Measurements from ENCODE around the gene USP24.

The USP24 gene

DNA sequence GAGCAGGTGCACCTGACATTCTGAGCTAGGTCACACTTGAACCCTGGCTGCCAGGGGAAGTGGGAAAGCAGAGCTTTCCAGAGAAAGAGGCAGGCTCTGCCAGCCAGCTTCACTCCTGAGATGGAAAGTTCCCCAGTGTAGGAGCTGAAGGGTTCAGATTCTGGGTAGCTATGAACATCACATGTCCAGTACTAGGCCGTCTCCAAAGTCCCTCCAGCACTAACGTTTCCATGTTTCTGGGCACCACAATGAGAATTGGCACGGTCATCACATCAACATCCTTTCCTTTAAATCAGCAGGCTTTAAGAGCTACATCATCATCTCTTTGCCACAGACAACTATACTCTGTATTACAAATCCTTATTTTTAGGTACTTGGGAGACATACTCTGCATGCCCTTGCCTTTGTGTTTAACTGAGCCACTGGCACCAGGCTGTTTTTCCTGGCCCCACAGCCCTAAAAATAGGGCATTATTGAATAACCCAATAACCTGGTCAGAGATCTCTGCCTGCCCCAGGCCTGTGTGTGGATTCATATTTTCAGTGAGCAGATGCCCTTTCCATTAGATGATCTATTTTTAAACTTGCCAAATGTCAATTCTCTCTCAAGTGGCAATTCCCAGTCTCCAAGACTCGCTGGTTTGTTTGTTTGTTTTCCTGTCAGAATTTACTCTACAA lies 35.4 kb upstream of the USP24 start:
- TF ChIP-seq, protein P1, sequence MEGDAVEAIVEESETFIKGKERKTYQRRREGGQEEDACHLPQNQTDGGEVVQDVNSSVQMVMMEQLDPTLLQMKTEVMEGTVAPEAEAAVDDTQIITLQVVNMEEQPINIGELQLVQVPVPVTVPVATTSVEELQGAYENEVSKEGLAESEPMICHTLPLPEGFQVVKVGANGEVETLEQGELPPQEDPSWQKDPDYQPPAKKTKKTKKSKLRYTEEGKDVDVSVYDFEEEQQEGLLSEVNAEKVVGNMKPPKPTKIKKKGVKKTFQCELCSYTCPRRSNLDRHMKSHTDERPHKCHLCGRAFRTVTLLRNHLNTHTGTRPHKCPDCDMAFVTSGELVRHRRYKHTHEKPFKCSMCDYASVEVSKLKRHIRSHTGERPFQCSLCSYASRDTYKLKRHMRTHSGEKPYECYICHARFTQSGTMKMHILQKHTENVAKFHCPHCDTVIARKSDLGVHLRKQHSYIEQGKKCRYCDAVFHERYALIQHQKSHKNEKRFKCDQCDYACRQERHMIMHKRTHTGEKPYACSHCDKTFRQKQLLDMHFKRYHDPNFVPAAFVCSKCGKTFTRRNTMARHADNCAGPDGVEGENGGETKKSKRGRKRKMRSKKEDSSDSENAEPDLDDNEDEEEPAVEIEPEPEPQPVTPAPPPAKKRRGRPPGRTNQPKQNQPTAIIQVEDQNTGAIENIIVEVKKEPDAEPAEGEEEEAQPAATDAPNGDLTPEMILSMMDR (conservative IDR thresholded peaks at IDR 0.05; ENCODE audit: low read depth, low read length), result no peak
- no peak for DNase-seq (ENCODE audit: low read depth)
- no peak overlapping the region for H3K4me3 ChIP-seq (ENCODE audit: low read depth, low read length)

DNA sequence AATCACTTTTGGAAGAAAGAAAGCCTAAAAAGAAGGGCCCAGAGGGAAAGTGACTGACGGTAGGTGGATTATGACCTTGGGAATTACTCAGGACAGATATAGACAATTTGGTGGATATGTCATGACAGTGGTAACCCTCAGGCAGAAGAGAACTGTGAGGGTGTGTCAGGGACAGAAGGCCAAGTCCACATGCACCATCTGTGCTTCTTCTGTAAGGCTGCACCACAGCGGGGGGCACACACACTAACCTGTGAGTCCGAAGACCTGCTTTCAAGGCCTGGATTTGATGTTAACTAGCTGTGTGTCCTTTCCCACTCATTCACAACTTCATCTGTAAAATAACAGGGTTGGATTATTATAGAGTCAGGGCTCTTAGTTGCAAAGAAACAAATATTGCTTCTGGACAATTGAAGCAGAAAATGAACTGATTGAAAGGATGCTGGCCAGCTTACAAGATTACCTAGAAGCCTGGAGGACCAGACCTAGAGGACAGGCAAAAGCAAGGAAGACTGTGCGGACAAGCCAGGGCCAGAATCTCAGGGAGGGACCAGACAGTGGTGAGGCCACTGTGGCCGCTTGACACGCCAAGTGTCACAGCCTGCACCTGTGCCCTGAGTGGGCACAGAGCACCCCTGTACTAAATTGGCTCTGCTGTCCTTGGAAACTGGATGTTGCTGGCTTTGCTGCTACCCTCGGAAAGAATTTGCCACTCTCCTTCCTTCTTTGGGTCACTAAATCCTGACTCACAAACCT lies 34.7 kb upstream of the USP24 start:
- TF ChIP-seq, protein P1 (conservative IDR thresholded peaks at IDR 0.05; ENCODE audit: low read depth, low read length), result no peak
- no peak for DNase-seq (ENCODE audit: low read depth)

DNA sequence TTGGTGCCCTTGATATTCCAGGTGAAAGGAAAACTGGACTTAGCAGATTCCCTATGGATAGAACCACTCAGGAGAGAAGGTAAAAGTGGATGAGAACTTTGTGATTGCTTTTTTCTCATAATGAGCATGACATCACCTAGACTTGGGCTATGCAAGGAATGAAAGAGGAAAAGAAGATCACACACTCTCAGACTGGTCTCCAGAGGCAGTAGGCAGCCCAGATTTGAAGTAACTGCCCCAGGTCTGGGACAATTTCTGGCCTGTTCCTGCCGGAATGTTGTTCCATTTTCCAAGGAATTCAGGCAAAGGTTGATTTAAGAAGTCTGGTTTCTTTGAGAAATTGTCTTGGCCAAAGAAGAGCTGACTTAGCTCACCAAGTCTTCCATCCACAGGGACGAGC lies 31.7 kb upstream of the USP24 start:
- no peak overlapping the region for H3K4me3 ChIP-seq (ENCODE audit: low read depth, low read length)
- DNase-seq (ENCODE audit: low read depth), result no peak

More for the DNA sequence above, 34.7 kb upstream of the USP24 start:
- no peak overlapping the region for H3K4me3 ChIP-seq (ENCODE audit: low read depth, low read length)

DNA sequence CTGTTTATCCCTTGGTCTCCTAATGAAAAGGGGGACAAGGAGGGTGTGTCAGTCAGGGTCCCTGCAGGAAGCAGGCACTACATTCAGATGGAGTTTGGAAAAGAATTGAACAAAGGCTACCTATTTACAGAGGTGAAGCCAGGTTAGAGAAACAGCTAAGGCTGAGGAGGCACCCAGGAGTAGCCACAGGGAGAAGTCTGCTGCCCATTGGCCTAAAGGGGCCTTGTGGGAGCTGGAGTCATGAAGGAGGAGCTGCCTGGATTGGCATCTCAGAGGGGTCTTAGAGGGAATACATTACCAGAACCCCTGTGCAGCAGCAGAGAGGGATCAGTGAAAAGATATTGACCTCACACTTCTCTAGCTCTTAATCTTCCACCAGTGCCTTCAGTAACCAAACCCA lies 31.2 kb upstream of the USP24 start:
- TF ChIP-seq, protein P1 (conservative IDR thresholded peaks at IDR 0.05; ENCODE audit: low read depth, low read length), result no peak
- H3K4me3 ChIP-seq (ENCODE audit: low read depth, low read length), result no peak overlapping the region
- no peak for DNase-seq (ENCODE audit: low read depth)

More for the DNA sequence above, 31.7 kb upstream of the USP24 start:
- TF ChIP-seq, protein P1 (conservative IDR thresholded peaks at IDR 0.05; ENCODE audit: low read depth, low read length), result no peak

DNA sequence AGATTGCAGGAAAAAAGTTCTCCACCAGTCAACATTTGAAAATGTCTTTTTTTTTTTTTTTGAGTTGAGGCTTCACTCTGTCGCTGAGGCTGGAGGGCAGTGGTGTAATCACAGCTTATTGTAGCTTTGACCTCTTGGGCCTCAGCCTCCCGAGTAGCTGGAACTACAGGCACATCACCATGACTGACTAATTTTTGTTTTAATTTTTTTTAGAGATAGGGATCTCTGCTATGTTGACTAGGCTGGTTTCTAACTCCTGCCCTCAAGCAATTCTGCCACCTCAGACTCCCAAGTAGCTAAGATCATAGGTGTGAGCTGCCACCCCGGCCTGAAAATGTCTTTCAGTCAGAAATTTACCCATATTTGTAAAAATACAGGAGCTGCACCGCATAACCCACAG lies 30.6 kb upstream of the USP24 start:
- H3K4me3 ChIP-seq (ENCODE audit: low read depth, low read length), result no peak overlapping the region
- peak; percentile 12 for DNase-seq (ENCODE audit: low read depth)
- TF ChIP-seq, protein P1 (conservative IDR thresholded peaks at IDR 0.05; ENCODE audit: low read depth, low read length), result no peak

DNA sequence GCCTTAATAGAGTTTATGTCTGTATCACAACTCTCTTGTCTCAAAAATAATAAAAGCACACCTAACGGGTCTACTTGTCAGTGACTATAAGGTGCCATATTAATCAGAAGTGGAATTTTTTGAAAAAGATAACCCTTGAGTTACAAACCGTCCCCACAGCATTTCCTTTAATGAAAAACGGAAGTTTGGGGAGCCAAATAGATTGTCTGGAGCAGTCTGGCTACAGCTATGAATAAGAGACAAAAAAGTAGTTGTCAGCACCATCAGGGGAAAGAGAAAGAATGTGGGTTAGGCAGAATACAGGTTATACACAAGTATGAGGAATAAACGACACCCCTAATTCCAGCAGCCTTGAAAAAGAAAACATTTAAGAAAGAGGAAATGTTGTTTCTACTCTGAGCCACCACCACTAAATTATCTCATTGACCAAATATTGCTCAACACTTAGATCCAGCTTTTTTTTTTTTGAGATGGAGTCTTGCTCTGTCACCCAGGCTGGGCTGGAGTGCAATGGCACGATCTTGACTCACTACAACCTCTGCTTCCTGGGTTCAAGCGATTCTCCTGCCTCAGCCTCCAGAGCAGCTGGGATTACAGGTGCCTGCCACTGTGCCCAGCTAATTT lies 29.4 kb upstream of the USP24 start:
- TF ChIP-seq, protein P1 (conservative IDR thresholded peaks at IDR 0.05; ENCODE audit: low read depth, low read length), result no peak
- no peak overlapping the region for H3K4me3 ChIP-seq (ENCODE audit: low read depth, low read length)
- DNase-seq (ENCODE audit: low read depth), result peak; percentile 49
